Aortic smooth muscle cell (primary cell): ENCODE measurements around the gene SLC41A3. TPM values are rescaled to one million over a fixed set of nuclear protein-coding genes. Genes with fewer than 3 reads are reported as not detected.

Experiments used
- total RNA-seq: library from RNA; depleted of rRNA; stranded (reverse); fragments of >200 nt; gene quantifications from 2 replicates; pipeline ENCODE4 v1.2.3, GENCODE V29; 2014

The SLC41A3 gene
- total RNA-seq: 54.2 and 69.2 TPM in 2 replicates

DNA sequence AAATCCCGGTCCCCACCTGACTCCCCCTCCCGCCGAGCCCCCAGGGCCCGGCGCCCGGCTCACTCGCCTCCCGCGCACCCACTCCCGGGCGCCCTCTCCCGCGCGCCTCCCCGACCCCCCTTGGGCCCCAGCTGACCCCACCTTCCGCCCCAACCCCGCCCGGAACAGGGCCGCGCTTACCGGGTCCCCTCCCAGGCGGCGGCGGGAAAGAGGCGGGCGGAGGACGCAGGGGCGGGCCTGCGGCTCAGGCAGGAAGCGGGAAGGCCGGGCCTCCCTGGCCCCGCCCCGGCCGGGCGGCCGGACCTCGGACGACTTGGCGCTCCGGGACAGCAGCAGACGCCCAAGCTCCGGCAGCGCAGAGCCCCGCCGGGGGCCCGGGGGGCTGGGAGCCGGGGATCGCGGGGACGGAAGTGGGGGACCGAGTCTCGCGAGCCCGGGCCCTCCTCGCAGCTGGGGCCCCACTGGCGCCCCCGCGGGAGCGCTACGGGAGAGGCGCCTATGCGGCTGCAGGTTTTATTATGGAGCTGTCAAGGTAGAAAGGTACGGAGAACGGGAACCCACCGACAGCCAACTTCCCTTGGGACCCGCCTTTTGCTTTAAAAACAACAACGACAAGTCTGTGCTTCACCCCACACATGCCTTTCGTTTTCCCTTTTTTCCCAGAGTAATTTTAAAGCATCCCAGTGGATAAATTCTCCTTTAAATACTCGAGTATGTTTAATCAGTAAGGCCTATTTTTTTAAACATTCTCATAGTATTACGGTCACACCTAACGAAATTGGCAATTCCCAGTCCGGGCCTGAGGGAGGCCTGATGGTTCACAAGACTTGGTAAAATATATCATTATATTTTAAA lies at the start of gene SLC41A3:
SLC41A3 (minus strand) TSS at position 212 of the 855 bp plus-strand sequence. CDS start 15,905 bp downstream, outside the sequence.

DNA sequence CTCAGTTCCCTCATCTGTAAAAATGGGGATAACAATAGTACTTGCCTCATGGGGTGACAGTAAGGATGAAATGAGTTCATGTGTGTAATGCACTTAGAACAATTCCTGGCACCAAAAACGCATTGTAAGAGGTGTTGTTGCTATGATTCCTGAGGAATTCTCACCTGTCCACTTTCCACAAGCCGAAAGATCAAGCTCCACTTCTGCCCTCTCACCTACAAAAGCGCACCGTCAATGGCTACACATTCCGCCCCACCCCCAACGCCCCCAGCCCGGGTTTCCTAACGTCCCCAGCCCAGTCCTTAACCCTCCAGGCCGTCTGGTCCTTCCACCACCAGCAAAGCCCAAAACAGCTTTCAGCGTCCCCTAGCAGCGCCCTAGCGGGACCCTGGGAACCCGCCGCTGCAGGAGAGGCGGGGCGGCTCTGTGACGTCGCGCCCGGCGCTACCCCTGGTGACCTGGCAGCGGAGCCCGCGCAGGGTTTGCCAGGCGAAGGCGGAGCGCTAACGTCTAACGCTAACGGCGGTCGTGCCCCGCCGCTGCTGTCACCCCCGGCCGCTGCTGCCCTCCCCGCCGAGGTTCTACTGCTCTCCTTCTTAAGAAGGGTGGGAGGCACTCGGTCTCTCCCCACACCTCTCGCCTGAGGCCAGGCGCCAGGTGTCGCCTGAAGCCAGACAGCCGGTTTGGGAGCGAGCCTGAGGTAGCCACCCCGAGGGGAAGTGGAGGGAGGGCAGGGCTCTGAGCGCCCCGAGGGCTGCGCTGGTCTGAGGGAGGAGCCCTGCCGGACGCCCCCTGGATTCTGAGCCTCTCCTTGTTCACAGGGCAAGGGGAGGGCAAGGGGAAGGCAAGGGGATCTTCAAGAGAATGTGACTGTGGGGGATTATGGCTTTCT lies 115.0 kb downstream of the SLC41A3 start, which contains the start of gene ROPN1B:
ROPN1B (plus strand) TSS at position 478 of the 892 bp plus-strand sequence. CDS start 2,877 bp downstream, outside the sequence.

Other genes with a start within 250 kb of the SLC41A3 start
- gene ROPN1B, start 114.9 kb downstream of the SLC41A3 start, total RNA-seq: not detected in 2 replicates
- 3.2 and 3.3 TPM in 2 replicates for gene ALDH1L1, start 96.5 kb upstream of the SLC41A3 start, total RNA-seq